Skeletal muscle satellite cell (primary cell): ENCODE data around the gene EGLN3. TPM values are rescaled to one million over a fixed set of nuclear protein-coding genes. Genes with fewer than 3 reads are reported as not detected.

ENCODE experiments used
- H3K27me3 ChIP-seq: 2 replicates; pipeline ENCODE4 v1.7.0; 2013; ENCODE audit warnings: low read length; ENCODE audit not compliant: control insufficient read depth, insufficient read depth
- H3K36me3 ChIP-seq: 2 replicates; pipeline ENCODE4 v1.7.0; 2013; ENCODE audit warnings: mild to moderate bottlenecking, control low read depth, low read length; ENCODE audit not compliant: insufficient read depth
- H3K4me1 ChIP-seq: 2 replicates; pipeline ENCODE4 v1.7.0; 2013; ENCODE audit warnings: low read length; ENCODE audit not compliant: control insufficient read depth, insufficient read depth
- H3K4me2 ChIP-seq: 2 replicates; pipeline ENCODE4 v1.7.0; 2013; ENCODE audit warnings: mild to moderate bottlenecking, low read length
- H3K4me3 ChIP-seq: 2 replicates; pipeline ENCODE4 v1.7.0; 2013; ENCODE audit warnings: low read length
- H3K9ac ChIP-seq: 2 replicates; pipeline ENCODE4 v1.7.0; 2013; ENCODE audit warnings: mild to moderate bottlenecking, low read depth, low read length, moderate library complexity
- H3K9me3 ChIP-seq: replicated peaks from 2 replicates; pipeline ENCODE4 v1.7.0; 2013; ENCODE audit warnings: mild to moderate bottlenecking, control low read depth, low read length
- total RNA-seq: library from RNA; depleted of rRNA; stranded (reverse); fragments of >200 nt; gene quantifications from 2 replicates; pipeline ENCODE4 v1.2.3, GENCODE V29; 2012; rRNA removed

The EGLN3 gene
- total RNA-seq: 0.25 and 5.9 TPM in 2 replicates

- no peaks in the 10 kb centered on the region for H3K9me3 ChIP-seq
- peak within 1 kb of the TSS; percentile 69 for H3K9ac ChIP-seq
- H3K4me1 ChIP-seq: peaks cover 5% of the 10 kb centered on the region
- H3K27me3 ChIP-seq: peaks cover 54% of the 10 kb centered on the region
- no peaks in the 10 kb centered on the region for H3K36me3 ChIP-seq
- peak within 1 kb of the TSS; percentile 80 for H3K4me3 ChIP-seq
- H3K4me2 ChIP-seq: peak within 1 kb of the TSS; percentile 98
Observed at GRCh38 chr14:33950320-33951182, at the start of gene EGLN3. Gene EGLN3, minus strand, starts transcription at chr14:33951074. Its CDS starts 322 bp downstream, at chr14:33950752.

- H3K4me3 ChIP-seq: no peak overlapping the region
- H3K27me3 ChIP-seq: peaks cover 4% of the 10 kb centered on the region
- H3K36me3 ChIP-seq: no peaks in the 10 kb centered on the region
- H3K4me2 ChIP-seq: no peak overlapping the region
- no peaks in the 10 kb centered on the region for H3K9me3 ChIP-seq
- no peaks in the 10 kb centered on the region for H3K4me1 ChIP-seq
- no peak overlapping the region for H3K9ac ChIP-seq
Observed at GRCh38 chr14:34000396-34000795, 49.5 kb upstream of the EGLN3 start.

GRCh38 chr14:33999771-34000291 lies 49.0 kb upstream of the EGLN3 start:
- peaks cover 4% of the 10 kb centered on the region for H3K27me3 ChIP-seq
- H3K9ac ChIP-seq: no peak overlapping the region
- H3K4me3 ChIP-seq: no peak overlapping the region
- H3K4me1 ChIP-seq: no peaks in the 10 kb centered on the region
- H3K9me3 ChIP-seq: no peaks in the 10 kb centered on the region
- no peaks in the 10 kb centered on the region for H3K36me3 ChIP-seq
- no peak overlapping the region for H3K4me2 ChIP-seq

- H3K9ac ChIP-seq: no peak overlapping the region
- H3K27me3 ChIP-seq: peaks cover 4% of the 10 kb centered on the region
- H3K9me3 ChIP-seq: no peaks in the 10 kb centered on the region
- no peak overlapping the region for H3K4me2 ChIP-seq
- no peaks in the 10 kb centered on the region for H3K36me3 ChIP-seq
- H3K4me3 ChIP-seq: no peak overlapping the region
- no peaks in the 10 kb centered on the region for H3K4me1 ChIP-seq
Observed at GRCh38 chr14:33997611-33998010, 46.7 kb upstream of the EGLN3 start.

GRCh38 chr14:33996462-33996861 lies 45.6 kb upstream of the EGLN3 start:
- H3K9ac ChIP-seq: no peak overlapping the region
- H3K36me3 ChIP-seq: no peaks in the 10 kb centered on the region
- H3K9me3 ChIP-seq: no peaks in the 10 kb centered on the region
- H3K4me3 ChIP-seq: no peak overlapping the region
- H3K4me2 ChIP-seq: no peak overlapping the region
- peaks cover 4% of the 10 kb centered on the region for H3K27me3 ChIP-seq
- no peaks in the 10 kb centered on the region for H3K4me1 ChIP-seq

- Histone ChIP-seq H3K4me3 (no peak overlapping the region), H3K4me2 (no peak overlapping the region), H3K9ac (no peak overlapping the region), H3K27me3 (no peaks in the 10 kb centered on the region), H3K9me3 (no peaks in the 10 kb centered on the region), H3K36me3 (no peaks in the 10 kb centered on the region), H3K4me1 (peaks cover 6% of the 10 kb centered on the region)
Observed at GRCh38 chr14:33993246-33993645, 42.4 kb upstream of the EGLN3 start.

- Histone ChIP-seq H3K27me3 (no peaks in the 10 kb centered on the region), H3K9ac (no peak overlapping the region), H3K4me3 (no peak overlapping the region), H3K4me2 (no peak overlapping the region), H3K4me1 (peaks cover 6% of the 10 kb centered on the region), H3K9me3 (no peaks in the 10 kb centered on the region), H3K36me3 (no peaks in the 10 kb centered on the region)
Observed at GRCh38 chr14:33992274-33993007, 41.6 kb upstream of the EGLN3 start.

GRCh38 chr14:33990790-33991189 lies 39.9 kb upstream of the EGLN3 start:
- H3K4me2 ChIP-seq: no peak overlapping the region
- no peaks in the 10 kb centered on the region for H3K27me3 ChIP-seq
- no peak overlapping the region for H3K4me3 ChIP-seq
- H3K9me3 ChIP-seq: no peaks in the 10 kb centered on the region
- H3K9ac ChIP-seq: no peak overlapping the region
- no peaks in the 10 kb centered on the region for H3K36me3 ChIP-seq
- H3K4me1 ChIP-seq: peaks cover 6% of the 10 kb centered on the region

GRCh38 chr14:33987565-33988080 lies 36.7 kb upstream of the EGLN3 start:
- Histone ChIP-seq H3K4me2 (no peak overlapping the region), H3K36me3 (no peaks in the 10 kb centered on the region), H3K4me3 (no peak overlapping the region), H3K9me3 (no peaks in the 10 kb centered on the region), H3K9ac (no peak overlapping the region), H3K27me3 (no peaks in the 10 kb centered on the region), H3K4me1 (peaks cover 6% of the 10 kb centered on the region)

- no peaks in the 10 kb centered on the region for H3K27me3 ChIP-seq
- no peak overlapping the region for H3K4me3 ChIP-seq
- no peak overlapping the region for H3K4me2 ChIP-seq
- H3K9me3 ChIP-seq: no peaks in the 10 kb centered on the region
- peaks cover 6% of the 10 kb centered on the region for H3K4me1 ChIP-seq
- H3K9ac ChIP-seq: no peak overlapping the region
- H3K36me3 ChIP-seq: no peaks in the 10 kb centered on the region
Observed at GRCh38 chr14:33986804-33987203, 35.9 kb upstream of the EGLN3 start.

GRCh38 chr14:33985242-33985641 lies 34.4 kb upstream of the EGLN3 start:
- Histone ChIP-seq H3K36me3 (no peaks in the 10 kb centered on the region), H3K4me2 (no peak overlapping the region), H3K27me3 (no peaks in the 10 kb centered on the region), H3K9ac (no peak overlapping the region), H3K4me3 (no peak overlapping the region), H3K9me3 (no peaks in the 10 kb centered on the region), H3K4me1 (peaks cover 6% of the 10 kb centered on the region)
